Esophagus (tissue), 2 donors: Measurements from ENCODE around the gene REEP6. TPM values are rescaled to one million over a fixed set of nuclear protein-coding genes. Genes with fewer than 3 reads are reported as not detected.
"Not testable (repeated sequence)": the region's sequence is repeated elsewhere in the genome, so short reads cannot be mapped to it uniquely, and the experiment has no call there.

ENCODE experiments used
- H3K27ac ChIP-seq, 2 donors: one replicate each; pipeline ENCODE4 v1.5.1; 2013; ENCODE audit warnings: low read depth in 2 of 2, mild to moderate bottlenecking in 2 of 2, inconsistent platforms in 1 of 2, low read length in 1 of 2, moderate library complexity in 1 of 2
- H3K27me3 ChIP-seq, 2 donors: one replicate each; pipeline ENCODE4 v1.6.1; 2013; ENCODE audit warnings: low read length in 2 of 2, control low read depth in 1 of 2, mild to moderate bottlenecking in 1 of 2; ENCODE audit not compliant: insufficient read depth in 2 of 2, control insufficient read depth in 1 of 2
- H3K36me3 ChIP-seq, 2 donors: one replicate each; pipeline ENCODE4 v1.6.1; 2013; ENCODE audit warnings: low read length in 1 of 2; ENCODE audit not compliant: control insufficient read depth in 2 of 2, insufficient read depth in 2 of 2
- H3K4me1 ChIP-seq, 2 donors: one replicate each; pipeline ENCODE4 v1.6.1; 2013; ENCODE audit warnings: low read length in 1 of 2; ENCODE audit not compliant: control insufficient read depth in 2 of 2, insufficient read depth in 2 of 2
- H3K4me3 ChIP-seq, 2 donors: one replicate each; pipeline ENCODE4 v1.5.1; 2013; ENCODE audit warnings: low read length in 2 of 2, mild to moderate bottlenecking in 2 of 2, low read depth in 1 of 2, moderate library complexity in 1 of 2
- H3K9me3 ChIP-seq, 2 donors: one replicate each; pipeline ENCODE4 v1.6.1; 2013; ENCODE audit warnings: mild to moderate bottlenecking in 2 of 2, low read depth in 1 of 2, low read length in 1 of 2, moderate library complexity in 1 of 2; ENCODE audit not compliant: control insufficient read depth in 2 of 2, insufficient read depth in 1 of 2
- WGBS, 2 donors: extraction: QIAGEN DNeasy Blood & Tissue Kit; methylation state at CpG; one replicate each; pipeline ENCODE4 v1.1.7; 2013; 5-methylcytosine and 5-hydroxymethylcytosine counted together
- polyA plus RNA-seq, 2 donors: library from polyadenylated mRNA; stranded (reverse); fragments of 200-250 nt; gene quantifications; one replicate each; pipeline ENCODE4 v1.2.3, GENCODE V29; 2013
- donor health status: healthy with polysubstance abuse.
- donor health status: Bipolar disorder and iron deficiency.

Gene REEP6
- polyA plus RNA-seq, 2 donors = 10.1 to 14.4 TPM

GRCh38 chr19:1471515-1472160, 19.3 kb upstream of the REEP6 start:
- WGBS, 2 donors = 23 to 31% methylated on average over 17 to 24 of the region's 24 CpGs
- Histone ChIP-seq H3K4me3 (no peak overlapping the region), H3K36me3 (peaks cover 0 to 18% of the 10 kb centered on the region in 2 donors), H3K27me3 (peaks cover 0 to 41% of the 10 kb centered on the region in 2 donors), H3K27ac (no peak overlapping the region), H3K4me1 (peaks cover 34 to 57% of the 10 kb centered on the region in 2 donors), H3K9me3 (peaks cover 0 to 7% of the 10 kb centered on the region in 2 donors)

GRCh38 chr19:1472231-1473084, 18.5 kb upstream of the REEP6 start:
- Histone ChIP-seq H3K9me3 (peaks cover 0 to 4% of the 10 kb centered on the region in 2 donors), H3K27ac (no peak overlapping the region), H3K4me3 (peak overlapping the region in 1 of 2 donors; percentile 10), H3K4me1 (peaks cover 27 to 50% of the 10 kb centered on the region in 2 donors), H3K27me3 (peaks cover 0 to 39% of the 10 kb centered on the region in 2 donors), H3K36me3 (peaks cover 0 to 21% of the 10 kb centered on the region in 2 donors)
- WGBS, 2 donors = 42 to 45% methylated on average over 43 to 44 of the region's 44 CpGs

- Histone ChIP-seq H3K9me3 (peaks cover 0 to 4% of the 10 kb centered on the region in 2 donors), H3K27ac (no peak overlapping the region), H3K4me3 (no peak overlapping the region), H3K4me1 (peaks cover 19 to 42% of the 10 kb centered on the region in 2 donors), H3K36me3 (peaks cover 0 to 21% of the 10 kb centered on the region in 2 donors), H3K27me3 (peaks cover 0 to 33% of the 10 kb centered on the region in 2 donors)
- WGBS, 2 donors = 71 to 74% methylated on average over 20 of the region's 20 CpGs
Measured at GRCh38 chr19:1473085-1473851, 17.7 kb upstream of the REEP6 start.

GRCh38 chr19:1474011-1474764, 16.8 kb upstream of the REEP6 start:
- peaks cover 0 to 4% of the 10 kb centered on the region in 2 donors for H3K9me3 ChIP-seq
- no peak overlapping the region for H3K4me3 ChIP-seq
- 74 to 79% methylated on average over 31 of the region's 31 CpGs for WGBS, 2 donors
- H3K27ac ChIP-seq = no peak overlapping the region
- H3K36me3 ChIP-seq = peaks cover 0 to 21% of the 10 kb centered on the region in 2 donors
- H3K4me1 ChIP-seq = peaks cover 15 to 36% of the 10 kb centered on the region in 2 donors
- H3K27me3 ChIP-seq = peaks cover 0 to 25% of the 10 kb centered on the region in 2 donors

GRCh38 chr19:1474765-1475351, 16.1 kb upstream of the REEP6 start:
- H3K27me3 ChIP-seq = peaks cover 0 to 19% of the 10 kb centered on the region in 2 donors
- H3K36me3 ChIP-seq = peaks cover 0 to 21% of the 10 kb centered on the region in 2 donors
- peaks cover 10 to 32% of the 10 kb centered on the region in 2 donors for H3K4me1 ChIP-seq
- WGBS, 2 donors = 88 to 89% methylated on average over 26 of the region's 26 CpGs
- H3K27ac ChIP-seq = no peak overlapping the region
- no peak overlapping the region for H3K4me3 ChIP-seq
- H3K9me3 ChIP-seq = peaks cover 0 to 4% of the 10 kb centered on the region in 2 donors

GRCh38 chr19:1475751-1476437, 15.1 kb upstream of the REEP6 start:
- Histone ChIP-seq H3K9me3 (peaks cover 0 to 4% of the 10 kb centered on the region in 2 donors), H3K4me3 (no peak overlapping the region), H3K27me3 (peaks cover 0 to 9% of the 10 kb centered on the region in 2 donors), H3K36me3 (peaks cover 0 to 21% of the 10 kb centered on the region in 2 donors), H3K4me1 (peaks cover 1 to 24% of the 10 kb centered on the region in 2 donors), H3K27ac (no peak overlapping the region)
- WGBS, 2 donors = 91 to 94% methylated on average over 31 of the region's 31 CpGs

GRCh38 chr19:1477056-1477455, 13.9 kb upstream of the REEP6 start:
- H3K36me3 ChIP-seq = peaks cover 0 to 21% of the 10 kb centered on the region in 2 donors
- 77 to 82% methylated on average over 9 of the region's 9 CpGs for WGBS, 2 donors
- peak overlapping the region in 1 of 2 donors; percentile 59 for H3K27ac ChIP-seq
- H3K27me3 ChIP-seq, H3K4me3 ChIP-seq, H3K9me3 ChIP-seq: not testable (repeated sequence)
- peaks cover 0 to 13% of the 10 kb centered on the region in 2 donors for H3K4me1 ChIP-seq

GRCh38 chr19:1478934-1479707, 11.9 kb upstream of the REEP6 start, which contains the start of gene C19orf25:
TSS of gene C19orf25 (minus strand) at chr19:1479215. CDS start at chr19:1478903, 312 bp downstream.
- Histone ChIP-seq H3K36me3 (peaks cover 0 to 21% of the 10 kb centered on the region in 2 donors), H3K4me1 (peaks cover 0 to 6% of the 10 kb centered on the region in 2 donors), H3K4me3 (peak within 1 kb of the TSS; percentile 78 to 94), H3K9me3 (no peaks in the 10 kb centered on the region), H3K27ac (peak within 1 kb of the TSS; percentile 57 to 85), H3K27me3 (no peaks in the 10 kb centered on the region)
- WGBS, 2 donors = 1% methylated on average over 71 of the region's 71 CpGs
